D721Med (cell line): ENCODE results near the gene SLC16A14.

Experiments used
- DNase-seq: peaks from one replicate; pipeline ENCODE4 v3.0.0; 2011; ENCODE audit warnings: low spot score; ENCODE audit not compliant: insufficient read length
- FAIRE-seq: peaks from 2 replicates; lab custom pipeline; 2011; peaks lifted over from hg19 to GRCh38; lab: Jason Lieb, UNC
- TF ChIP-seq, protein P1 (sequence below): IDR thresholded peaks from 2 replicates; pipeline ENCODE4 v1.5.1; 2012; ENCODE audit warnings: mild to moderate bottlenecking, control low read depth; ENCODE audit not compliant: insufficient read depth; ENCODE audit errors: missing control alignments

The SLC16A14 gene

DNA sequence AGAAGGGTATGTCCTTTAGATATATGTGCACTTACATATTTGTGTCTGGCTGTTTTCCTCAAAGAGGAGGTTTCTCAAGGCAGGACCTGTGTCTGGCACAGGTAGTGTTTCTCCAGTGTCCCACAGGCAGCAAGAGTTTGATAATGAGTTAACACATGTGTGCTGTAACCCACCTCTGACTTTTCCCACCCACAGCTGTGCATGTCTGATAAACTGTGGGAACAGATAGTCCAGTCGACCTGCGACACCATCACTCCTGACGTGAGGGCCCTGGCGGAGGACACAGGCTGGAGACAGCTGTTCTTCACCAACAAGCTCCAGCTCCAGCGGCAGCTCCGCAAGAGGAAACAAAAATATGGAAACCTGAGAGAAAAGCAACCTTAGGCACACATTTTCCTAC, 58.2 kb downstream of the SLC16A14 start:
- no peak for FAIRE-seq
- DNase-seq = no peak
- TF ChIP-seq, protein P1, sequence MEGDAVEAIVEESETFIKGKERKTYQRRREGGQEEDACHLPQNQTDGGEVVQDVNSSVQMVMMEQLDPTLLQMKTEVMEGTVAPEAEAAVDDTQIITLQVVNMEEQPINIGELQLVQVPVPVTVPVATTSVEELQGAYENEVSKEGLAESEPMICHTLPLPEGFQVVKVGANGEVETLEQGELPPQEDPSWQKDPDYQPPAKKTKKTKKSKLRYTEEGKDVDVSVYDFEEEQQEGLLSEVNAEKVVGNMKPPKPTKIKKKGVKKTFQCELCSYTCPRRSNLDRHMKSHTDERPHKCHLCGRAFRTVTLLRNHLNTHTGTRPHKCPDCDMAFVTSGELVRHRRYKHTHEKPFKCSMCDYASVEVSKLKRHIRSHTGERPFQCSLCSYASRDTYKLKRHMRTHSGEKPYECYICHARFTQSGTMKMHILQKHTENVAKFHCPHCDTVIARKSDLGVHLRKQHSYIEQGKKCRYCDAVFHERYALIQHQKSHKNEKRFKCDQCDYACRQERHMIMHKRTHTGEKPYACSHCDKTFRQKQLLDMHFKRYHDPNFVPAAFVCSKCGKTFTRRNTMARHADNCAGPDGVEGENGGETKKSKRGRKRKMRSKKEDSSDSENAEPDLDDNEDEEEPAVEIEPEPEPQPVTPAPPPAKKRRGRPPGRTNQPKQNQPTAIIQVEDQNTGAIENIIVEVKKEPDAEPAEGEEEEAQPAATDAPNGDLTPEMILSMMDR = no peak

DNA sequence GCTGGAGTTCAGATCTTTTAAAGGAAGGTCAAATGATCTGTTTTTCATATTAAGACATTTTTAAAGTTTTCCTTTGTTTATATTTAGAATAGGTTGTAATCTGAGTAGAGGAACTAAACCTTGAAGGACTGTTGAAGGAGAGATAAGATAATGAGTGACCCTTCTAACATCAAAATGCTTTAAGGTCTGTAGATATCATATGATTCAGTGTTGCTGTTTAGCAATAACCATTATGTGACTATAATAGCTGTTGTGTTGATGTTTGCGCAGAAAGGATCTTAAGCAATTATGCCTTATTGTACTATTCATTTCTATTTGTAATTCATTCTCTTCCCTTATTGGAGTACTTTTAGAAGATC, 60.0 kb downstream of the SLC16A14 start:
- FAIRE-seq = no peak
- TF ChIP-seq, protein P1 = no peak
- DNase-seq = no peak

DNA sequence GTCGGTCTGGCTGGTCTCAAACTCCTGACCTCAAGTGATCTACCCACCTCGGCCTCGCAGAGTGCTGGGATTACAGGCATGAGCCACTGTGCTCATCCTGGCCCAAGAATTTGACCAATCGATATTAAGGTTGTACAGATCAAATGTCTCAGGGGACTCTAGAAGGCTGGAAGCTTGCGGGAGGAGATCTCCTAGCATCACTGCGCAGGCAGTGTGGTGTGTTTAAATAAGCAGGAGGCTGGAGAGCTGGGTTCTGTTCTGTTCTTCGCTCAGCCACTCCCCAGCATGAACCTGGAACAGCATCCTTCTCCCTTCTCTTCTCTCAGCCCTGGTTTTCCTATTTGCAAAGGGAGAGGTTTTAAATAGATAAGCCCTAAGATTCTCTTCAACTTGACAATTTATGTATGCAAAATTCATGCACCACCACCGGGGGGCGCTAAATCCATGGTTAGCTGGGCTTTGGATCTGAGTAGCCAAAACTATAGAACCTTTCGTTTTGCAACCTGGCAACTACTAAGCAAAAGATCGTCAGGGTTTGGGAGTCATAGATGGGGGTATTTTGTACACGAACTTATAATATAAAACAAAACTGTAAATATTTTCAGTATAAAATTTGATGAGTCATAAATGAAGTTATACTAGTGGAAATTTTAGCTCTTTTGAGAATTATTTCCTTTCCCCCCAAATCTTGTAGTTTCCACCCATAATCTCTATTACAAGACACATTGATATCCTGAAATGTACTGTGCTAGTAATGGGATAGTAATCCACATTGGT, 60.6 kb downstream of the SLC16A14 start:
- FAIRE-seq (no peak), DNase-seq (no peak)
- TF ChIP-seq, protein P1 = peak; percentile 82

DNA sequence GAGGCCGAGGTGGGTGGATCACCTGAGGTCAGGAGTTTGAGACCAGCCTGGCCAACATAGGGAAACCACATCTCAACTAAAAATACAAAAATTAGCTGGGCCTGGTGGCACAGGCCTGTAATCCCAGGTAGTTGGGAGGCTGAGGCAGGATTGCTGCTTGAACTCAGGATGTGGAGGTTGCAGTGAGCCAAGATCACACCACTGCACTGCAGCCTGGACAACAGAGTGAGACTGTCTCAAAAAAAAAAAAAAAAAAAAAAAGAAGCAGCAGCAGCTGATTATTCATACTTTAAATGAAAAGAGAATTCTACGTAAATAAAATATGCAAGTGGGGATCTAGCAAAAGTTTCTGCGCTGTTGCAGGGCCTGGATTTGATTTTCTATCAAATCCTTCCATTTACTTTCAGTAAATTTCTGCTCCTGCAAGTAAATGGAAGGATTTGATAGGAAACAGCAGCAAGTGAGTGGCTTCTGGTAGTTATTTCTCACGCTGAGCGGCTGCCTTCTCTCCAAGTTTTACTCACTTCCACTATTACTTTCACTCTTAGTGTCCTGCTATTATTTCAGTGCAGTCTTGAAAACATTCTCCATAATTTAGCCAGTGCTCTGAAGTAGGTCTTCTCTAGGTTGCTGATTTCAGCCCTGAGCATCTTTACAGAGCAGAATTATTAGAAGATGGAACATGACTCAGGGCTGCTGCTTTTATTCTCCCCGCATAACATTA, 68.4 kb downstream of the SLC16A14 start:
- FAIRE-seq = no peak

DNA sequence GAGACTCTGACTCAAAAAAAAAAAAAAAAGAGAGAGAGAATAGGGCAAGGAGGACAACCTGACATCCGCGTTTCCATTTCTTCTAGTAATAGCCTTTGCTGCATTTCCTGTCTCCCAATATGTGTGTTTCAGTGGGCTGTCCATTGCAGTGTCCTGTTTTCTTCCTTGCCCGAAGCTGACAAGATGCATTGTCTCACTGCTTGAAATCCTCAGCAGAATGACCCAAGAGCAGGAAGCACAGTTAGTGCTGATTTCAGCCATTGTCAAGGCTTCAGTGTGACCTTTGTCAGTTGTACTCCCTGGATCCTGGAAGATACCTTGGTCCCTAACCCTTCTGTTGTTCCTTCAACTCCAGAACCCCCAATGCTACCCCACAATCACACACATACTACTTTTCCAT, 71.2 kb downstream of the SLC16A14 start:
- FAIRE-seq = no peak
- TF ChIP-seq, protein P1 = no peak
- DNase-seq = no peak

More for the DNA sequence above, 68.4 kb downstream of the SLC16A14 start:
- TF ChIP-seq, protein P1 = no peak
- no peak for DNase-seq

DNA sequence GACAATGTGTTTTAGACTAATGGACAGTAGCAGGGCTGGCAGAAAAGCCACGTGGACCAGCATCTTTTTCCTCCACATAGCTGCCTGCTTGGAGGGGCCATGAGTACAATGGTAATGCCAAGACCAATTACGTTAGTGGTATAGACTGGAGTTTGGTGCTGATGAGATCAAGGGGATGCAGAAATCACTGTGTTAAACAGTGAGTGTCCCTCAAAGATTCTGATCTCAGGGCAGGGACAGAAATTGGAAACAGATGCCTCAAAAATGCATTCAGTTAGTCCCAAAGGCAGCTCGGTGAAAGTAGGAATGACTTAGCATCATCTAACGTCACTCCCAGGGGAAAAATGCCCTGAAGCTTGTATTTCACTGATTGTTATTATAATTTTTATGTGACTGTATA, 72.4 kb downstream of the SLC16A14 start:
- TF ChIP-seq, protein P1 = no peak
- FAIRE-seq = no peak
- no peak for DNase-seq

DNA sequence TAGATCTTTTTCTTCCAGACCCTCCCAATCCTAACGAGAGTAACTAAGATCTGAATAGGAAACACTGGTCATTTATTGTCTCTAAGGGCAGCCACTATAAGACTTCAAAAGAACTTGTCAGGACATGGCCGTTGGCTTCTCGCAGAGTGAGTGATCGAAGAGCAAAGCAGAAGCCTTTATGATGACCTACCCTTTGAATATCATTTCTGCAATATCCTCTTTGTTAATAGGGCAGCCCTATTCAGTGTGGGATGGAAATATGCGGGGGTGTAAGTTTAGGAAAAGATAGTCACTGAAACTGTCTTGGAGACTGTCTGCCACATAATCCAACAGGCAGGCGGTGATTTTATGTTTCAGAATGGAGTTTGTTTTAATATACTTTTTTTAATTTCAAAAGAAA, 75.5 kb downstream of the SLC16A14 start:
- DNase-seq = no peak
- TF ChIP-seq, protein P1 = no peak
- FAIRE-seq = no peak
